HCEC 1CT (cell line): ENCODE data around the gene VIT.

ENCODE experiments used
- DNase-seq: peaks from one replicate; pipeline ENCODE4 v3.0.0-alpha.2; 2017

VIT gene, protein sequence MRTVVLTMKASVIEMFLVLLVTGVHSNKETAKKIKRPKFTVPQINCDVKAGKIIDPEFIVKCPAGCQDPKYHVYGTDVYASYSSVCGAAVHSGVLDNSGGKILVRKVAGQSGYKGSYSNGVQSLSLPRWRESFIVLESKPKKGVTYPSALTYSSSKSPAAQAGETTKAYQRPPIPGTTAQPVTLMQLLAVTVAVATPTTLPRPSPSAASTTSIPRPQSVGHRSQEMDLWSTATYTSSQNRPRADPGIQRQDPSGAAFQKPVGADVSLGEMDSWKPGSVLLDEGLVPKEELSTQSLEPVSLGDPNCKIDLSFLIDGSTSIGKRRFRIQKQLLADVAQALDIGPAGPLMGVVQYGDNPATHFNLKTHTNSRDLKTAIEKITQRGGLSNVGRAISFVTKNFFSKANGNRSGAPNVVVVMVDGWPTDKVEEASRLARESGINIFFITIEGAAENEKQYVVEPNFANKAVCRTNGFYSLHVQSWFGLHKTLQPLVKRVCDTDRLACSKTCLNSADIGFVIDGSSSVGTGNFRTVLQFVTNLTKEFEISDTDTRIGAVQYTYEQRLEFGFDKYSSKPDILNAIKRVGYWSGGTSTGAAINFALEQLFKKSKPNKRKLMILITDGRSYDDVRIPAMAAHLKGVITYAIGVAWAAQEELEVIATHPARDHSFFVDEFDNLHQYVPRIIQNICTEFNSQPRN

GRCh38 chr2:36696533-36696932, at the start of gene VIT:
VIT (plus strand) TSS chr2:36696707; CDS start chr2:36716371, 19,664 bp downstream.
- peak; percentile 27 for DNase-seq

DNA sequence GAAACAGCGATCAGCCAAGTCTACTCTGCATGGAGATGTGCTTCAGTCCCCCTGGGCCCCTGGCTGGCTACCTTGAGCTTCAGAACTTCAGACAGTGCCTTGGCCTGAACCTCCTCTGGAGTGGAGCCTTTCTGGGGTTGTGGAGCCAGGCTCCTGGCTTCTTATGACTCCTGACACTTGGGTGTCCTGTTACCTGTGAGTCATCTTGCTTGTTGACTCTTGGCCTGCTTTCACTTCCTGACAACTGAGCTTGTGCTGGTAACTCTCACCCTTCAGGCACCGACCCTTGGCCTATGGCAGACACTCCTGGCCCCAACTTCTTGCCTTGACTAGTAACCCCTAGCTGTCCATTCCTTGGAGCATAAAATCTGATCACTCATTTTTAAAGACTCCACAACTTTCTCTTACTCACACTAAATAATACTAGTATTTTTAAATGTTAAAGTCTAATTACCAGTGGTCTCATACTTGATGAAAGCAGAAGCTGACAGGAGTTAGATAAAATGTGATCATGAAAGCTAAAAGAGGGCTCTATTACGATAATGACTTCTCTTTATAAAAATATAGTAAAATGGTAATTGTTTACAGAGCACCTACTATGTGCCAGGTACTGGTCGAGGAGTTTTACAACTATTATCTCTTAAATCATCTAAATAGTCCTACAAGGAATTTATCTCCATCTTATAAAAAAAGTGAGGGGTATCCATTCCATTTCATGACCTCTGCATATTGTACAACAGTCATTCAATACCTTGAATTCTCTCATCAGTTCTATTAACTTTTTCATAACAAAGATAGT, 46.3 kb upstream of the VIT start:
- peak; percentile 87 for DNase-seq

GRCh38 chr2:36653155-36653554, 43.4 kb upstream of the VIT start:
- DNase-seq = no peak

GRCh38 chr2:36653967-36654694, 42.4 kb upstream of the VIT start:
- no peak for DNase-seq

GRCh38 chr2:36655453-36655852, 41.1 kb upstream of the VIT start:
- no peak for DNase-seq

GRCh38 chr2:36657703-36658102, 38.8 kb upstream of the VIT start:
- DNase-seq = no peak

DNA sequence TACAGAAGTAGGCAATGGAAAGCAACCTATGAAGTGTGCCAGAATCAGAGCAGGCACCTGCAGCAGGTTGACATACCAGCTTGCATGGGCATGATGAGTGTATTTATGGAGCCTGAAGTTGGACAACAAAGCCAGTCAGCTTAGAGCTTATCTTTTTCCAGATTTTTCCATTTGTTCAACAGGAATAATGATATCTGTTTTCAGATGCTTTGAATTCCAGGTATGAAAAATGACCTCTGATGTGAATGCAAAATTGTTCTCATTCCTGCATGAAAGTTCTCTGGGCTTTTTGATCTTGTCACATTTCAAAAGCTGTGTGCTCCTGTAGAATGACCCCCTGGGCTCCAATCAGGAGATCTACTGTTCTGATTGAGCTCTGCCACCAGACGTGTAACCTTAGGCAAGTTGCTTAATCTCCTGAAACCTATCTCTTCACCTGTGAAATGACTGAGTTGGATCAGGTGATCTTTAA, 38.2 kb upstream of the VIT start:
- no peak for DNase-seq

- DNase-seq = no peak
These were observed 37.3 kb upstream of the VIT start for GRCh38 chr2:36659218-36659617.

- DNase-seq = peak; percentile 9
These were observed 36.6 kb upstream of the VIT start for GRCh38 chr2:36659872-36660312.

DNA sequence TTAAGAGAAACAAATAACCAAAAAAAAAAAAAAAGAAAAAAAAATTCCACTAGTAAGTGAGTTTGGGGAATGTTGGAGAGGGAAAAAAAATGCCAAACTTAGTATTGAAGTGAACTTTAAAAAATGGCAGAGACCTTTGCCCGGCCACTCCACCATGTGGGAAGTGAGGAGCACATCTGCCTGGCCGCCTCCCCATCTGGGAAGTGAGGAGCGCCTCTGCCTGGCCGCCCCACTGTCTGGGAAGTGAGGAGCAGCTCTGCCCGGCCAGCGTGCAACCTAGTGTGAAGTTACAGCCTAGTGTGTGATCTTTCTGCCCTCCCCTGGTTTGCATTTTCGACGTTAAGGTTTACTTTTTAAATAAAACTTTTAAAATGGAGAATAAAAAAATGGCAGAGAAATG, 33.9 kb upstream of the VIT start:
- no peak for DNase-seq

DNA sequence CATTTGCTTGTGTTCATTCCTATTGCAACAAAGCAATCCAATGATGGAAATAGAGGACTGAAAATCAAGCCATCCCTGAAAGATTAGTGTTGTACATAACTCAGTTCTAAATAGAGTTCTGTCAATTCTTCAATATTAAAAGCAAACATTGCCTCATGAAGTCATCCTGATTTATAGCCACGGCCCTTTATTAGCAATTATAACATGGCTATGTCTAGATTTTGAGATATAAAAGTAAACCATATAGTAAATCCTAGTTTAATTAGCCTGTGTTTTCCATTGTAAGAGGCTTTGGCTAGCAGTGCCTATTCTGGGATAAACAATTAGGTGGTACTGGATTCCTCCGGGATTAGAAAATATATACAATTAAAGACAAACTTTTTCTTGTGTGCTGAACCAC, 33.2 kb upstream of the VIT start:
- no peak for DNase-seq

DNA sequence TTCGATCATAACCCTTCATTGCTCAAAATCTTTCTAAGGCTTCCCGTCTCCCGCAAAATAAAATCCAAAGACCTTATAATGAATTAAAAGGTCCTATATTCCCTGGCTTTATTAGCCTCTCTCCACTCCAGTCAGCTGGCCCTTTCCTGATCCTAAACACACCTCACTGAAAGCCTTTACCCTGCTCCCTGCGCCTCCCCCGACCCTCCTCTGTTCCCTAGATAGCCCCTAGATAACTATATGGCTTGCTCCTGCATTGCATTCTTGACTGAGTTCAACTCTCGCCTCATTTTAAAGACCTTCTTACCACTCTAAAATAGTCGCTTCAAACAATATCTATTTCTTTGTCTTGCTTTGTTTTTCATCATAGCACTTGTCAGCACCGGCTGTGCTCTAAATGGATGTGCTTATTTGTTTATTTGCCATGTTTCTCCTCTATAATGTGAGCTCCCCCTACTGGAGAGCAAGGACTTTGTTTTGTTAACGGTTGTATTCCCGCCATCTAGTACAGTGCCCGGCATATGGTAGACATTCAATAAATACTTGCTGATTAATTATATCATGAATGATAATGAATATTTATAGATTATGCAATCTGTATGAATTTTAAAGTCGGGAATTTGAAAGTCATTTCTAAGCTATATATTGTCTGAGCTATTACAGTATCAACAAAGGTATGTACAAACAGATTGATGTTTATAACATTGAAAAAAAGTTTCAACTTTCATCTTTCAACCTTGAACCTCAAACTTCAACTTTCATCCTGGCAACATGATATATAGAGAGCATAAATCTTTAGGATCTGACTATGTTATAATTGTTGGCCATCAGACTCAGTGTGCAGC, 32.4 kb upstream of the VIT start:
- DNase-seq = peak; percentile 74

- DNase-seq = peak; percentile 7
These were observed 31.8 kb upstream of the VIT start for GRCh38 chr2:36664696-36665076.

DNA sequence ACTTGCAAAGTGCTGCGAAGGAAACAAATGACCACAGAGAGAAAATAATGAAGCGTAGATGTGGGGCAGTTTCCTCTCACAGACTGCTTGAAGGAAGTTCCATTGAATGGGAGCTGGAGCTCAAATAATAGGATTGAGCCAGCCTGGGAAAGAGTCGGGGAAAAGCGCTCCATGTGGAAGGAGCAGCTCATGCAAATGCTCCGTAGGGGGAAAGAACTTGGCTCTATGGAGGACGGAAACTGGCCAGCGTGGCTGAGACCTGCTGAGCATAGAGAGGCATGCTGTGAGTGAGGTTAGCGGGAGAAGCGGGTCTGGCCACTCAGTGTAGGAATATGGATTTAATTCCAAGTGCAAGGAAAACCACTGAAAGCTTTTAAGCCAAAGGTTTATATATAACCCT, 28.6 kb upstream of the VIT start:
- no peak for DNase-seq

DNA sequence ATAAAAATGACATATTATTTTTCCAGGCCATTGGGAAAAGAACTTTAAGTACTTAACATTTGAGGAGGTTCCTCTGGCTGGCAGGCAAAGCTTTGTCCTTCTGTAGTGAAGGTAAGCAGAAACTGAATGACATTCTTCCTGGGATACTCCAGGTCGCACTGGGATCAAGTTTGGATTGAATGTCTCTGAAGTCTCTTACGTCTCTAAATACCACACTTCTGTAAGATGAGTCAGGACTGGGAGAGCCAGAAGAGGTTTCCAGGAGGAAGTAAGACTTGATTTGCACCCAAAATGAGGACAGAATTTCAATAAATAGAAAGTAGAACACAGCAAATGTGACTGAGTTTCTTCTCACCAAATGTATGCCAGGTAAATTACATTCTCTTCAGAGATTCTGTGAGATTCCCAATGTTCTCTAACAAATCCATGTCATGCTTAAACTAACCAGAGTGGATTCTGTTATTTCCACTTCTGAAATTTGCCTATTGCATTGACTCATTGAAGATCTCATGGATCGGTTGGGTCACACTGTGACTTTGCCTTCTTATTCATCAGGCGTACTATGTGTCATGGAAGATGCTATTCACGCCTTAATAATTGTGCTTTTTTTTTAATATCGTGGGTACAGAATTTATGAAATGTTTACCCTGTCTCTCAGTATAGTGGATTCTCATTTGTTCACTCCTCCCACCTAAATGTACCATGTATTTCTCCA, 25.5 kb upstream of the VIT start:
- peak; percentile 47 for DNase-seq

GRCh38 chr2:36671731-36672130, 24.8 kb upstream of the VIT start:
- no peak for DNase-seq

DNA sequence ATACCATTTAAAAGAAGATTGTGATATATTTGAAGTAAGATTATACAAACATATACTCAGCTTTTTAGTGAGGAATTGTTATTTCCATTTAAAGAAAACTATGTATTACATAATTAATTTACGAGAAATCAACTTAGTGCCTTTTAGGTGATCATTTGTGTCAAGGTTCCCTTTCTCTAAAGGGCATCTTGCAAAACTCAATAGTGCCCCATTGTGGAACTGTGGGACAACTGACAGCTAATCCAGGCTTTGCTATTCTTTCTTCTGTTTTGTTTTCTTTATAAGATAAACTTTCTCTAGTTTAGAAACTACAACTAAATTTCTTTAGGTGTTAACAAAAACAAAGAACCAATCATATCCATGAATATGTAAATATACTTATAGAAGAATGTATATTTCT, 24.3 kb upstream of the VIT start:
- DNase-seq = peak; percentile 51

GRCh38 chr2:36675579-36676282, 20.8 kb upstream of the VIT start:
- no peak for DNase-seq

- no peak for DNase-seq
These were observed 20.1 kb upstream of the VIT start for GRCh38 chr2:36676364-36676763.

- DNase-seq = peak; percentile 15
These were observed 19.1 kb upstream of the VIT start for GRCh38 chr2:36677386-36677785.
